Hematopoietic multipotent progenitor cell (in vitro differentiated cells): Measurements from ENCODE around the gene FRMD5. TPM values are rescaled to one million over a fixed set of nuclear protein-coding genes. Genes with fewer than 3 reads are reported as not detected.
"Not testable (repeated sequence)": the region's sequence is repeated elsewhere in the genome, so short reads cannot be mapped to it uniquely, and the experiment has no call there.

Source experiments
- DNase-seq, 3 donors: peaks; one replicate each; pipeline ENCODE4 v3.0.0-alpha.2; 2011 to 2015; ENCODE audit warnings: low read depth in 2 of 3, low spot score in 2 of 3
- total RNA-seq: library from RNA; depleted of rRNA; stranded (reverse); fragments of >200 nt; gene quantifications from one replicate; pipeline ENCODE4 v1.2.3, GENCODE V29; 2012

FRMD5 gene
- total RNA-seq, 1 donor: not detected

DNA sequence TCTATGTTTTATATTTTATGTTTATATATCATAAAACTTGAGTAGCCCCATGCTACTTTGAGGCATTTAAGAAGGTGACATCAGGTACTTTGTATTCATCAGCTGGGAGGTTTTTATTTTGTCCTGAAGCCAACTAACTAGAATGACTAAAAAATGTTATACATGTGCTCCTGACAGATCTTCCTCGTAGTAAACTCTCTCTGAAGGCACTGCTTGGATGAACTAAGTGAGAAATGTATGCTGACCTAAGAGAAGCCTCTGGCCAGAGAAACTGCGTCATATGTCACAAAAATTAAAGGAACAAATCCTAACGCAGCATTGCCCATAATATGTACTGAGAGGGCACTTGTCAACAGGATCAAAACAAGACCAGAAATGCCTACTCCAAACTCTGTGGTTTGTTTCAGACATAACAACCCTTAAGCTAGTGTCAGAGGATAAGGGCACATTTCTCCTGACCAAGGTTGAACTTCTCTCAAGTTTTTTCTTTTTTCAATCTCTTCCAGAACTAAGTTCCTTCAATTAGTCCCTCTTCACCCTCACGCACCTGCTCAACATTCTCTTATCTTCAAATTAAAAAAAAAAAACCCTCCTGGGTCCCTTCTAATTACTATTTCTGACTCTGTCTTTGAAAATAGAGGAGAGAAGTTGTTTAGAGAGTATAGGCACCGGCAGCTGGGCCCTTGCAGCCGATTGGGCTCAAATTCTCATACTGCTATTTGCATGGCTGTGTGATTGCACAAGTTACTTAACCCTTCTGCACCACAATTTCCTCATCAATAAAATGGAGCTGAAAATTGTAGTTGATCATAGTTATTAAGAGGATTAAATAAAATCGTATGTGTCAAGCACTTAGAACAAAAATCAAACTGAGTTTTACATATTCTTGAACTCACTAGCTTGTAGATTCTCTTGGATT is 159.0 kb downstream of the FRMD5 start:
- DNase-seq: no peak

DNA sequence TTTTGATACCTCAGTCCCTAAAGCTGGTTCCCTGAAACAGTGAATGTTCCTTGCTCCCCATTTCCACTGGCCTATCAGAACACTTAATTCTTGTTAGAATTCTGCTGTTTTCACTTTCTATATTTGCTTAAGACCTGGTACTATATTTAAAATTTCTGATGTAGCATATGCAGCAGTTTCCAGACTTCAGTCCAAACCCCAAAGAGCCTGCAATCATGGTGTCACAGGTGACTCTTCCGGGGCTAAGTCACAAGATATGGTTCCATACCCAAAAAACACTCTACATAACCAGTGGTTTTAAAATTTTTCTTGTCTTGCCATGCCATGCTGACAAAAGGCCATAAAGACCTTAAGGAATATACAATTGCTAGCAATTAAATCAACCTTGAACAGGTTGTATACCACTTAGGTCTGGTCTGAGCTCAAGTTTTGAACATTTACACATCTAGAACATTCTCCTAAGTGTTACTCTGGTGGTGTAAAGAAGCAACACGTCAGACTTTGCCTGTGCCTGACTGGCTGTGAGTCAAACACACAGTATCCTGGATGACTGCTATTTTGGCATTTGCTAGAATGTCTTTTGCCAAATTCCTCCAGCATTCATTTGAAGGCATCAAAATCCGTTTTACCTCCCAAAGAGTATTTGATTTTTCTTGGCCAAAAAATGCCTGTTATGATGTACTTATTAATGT is 160.0 kb downstream of the FRMD5 start:
- no peak for DNase-seq

DNA sequence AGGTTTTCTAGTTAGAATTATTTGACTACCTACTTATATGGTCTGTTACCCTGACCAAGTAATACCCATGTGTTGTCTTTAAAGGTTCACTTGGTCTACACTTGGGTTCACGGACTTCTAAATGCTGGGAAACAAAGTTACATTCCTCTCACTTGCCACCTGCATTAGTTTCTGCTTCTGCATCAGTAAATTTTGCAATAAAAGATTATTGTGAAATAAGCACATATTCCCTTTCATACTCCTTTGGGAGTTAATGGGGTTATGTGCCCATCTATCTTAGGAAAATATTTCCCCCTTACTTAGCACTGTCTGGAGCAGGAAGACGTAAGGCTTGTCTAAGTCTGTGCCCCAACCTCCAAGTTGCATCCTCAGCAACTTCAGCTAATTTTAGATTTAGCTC is 160.7 kb downstream of the FRMD5 start:
- no peak for DNase-seq

- no peak for DNase-seq
Measured at GRCh38 chr15:44033894-44034293, 161.2 kb downstream of the FRMD5 start.

DNA sequence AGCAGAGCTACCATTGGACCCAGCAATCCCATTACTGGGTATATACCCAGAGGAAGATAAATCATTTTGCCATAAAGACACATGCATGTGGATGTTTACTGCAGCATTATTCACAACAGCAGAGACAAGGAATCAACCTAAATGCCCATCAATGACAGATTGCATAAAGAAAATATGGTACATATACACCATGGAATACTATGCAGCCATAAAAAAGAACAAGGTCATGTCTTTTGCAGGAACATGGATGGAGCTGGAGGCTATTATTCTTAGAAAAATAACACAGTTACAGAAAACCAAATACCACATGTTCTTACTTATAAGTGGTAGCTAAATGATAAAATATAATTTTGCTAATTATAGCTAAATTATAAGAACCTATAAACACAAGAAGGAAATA is 162.3 kb downstream of the FRMD5 start:
- not testable (repeated sequence) for DNase-seq

GRCh38 chr15:44029940-44030568 is 165.0 kb downstream of the FRMD5 start:
- DNase-seq: no peak

GRCh38 chr15:44029003-44029402 is 166.1 kb downstream of the FRMD5 start:
- no peak for DNase-seq

DNA sequence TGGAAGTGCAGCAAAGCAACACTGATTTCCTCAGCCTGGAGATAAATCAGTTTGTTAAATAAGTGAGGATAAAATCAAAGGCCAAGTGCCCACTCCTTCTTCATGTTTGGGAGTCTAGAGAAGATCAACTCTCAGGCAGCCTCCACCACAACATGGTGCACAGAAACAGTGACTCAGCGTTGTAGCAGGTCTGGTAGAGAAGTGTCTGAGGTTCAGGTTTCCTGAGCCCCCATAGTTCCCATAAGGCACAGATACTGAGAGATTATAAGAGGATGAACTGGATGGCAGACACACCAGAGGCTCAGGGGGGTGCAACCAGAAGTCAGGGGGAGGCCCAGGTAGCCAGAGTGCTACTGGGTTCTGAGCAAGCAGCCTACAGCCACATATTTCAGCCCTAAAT is 166.7 kb downstream of the FRMD5 start:
- DNase-seq: peak in 2 of 3 donors; percentile 1 to 32

- no peak for DNase-seq
Measured at GRCh38 chr15:44024155-44024554, 170.9 kb downstream of the FRMD5 start.

- no peak for DNase-seq
Measured at GRCh38 chr15:44023176-44023575, 171.9 kb downstream of the FRMD5 start.

GRCh38 chr15:44018151-44018550 is 176.9 kb downstream of the FRMD5 start:
- DNase-seq: no peak

DNA sequence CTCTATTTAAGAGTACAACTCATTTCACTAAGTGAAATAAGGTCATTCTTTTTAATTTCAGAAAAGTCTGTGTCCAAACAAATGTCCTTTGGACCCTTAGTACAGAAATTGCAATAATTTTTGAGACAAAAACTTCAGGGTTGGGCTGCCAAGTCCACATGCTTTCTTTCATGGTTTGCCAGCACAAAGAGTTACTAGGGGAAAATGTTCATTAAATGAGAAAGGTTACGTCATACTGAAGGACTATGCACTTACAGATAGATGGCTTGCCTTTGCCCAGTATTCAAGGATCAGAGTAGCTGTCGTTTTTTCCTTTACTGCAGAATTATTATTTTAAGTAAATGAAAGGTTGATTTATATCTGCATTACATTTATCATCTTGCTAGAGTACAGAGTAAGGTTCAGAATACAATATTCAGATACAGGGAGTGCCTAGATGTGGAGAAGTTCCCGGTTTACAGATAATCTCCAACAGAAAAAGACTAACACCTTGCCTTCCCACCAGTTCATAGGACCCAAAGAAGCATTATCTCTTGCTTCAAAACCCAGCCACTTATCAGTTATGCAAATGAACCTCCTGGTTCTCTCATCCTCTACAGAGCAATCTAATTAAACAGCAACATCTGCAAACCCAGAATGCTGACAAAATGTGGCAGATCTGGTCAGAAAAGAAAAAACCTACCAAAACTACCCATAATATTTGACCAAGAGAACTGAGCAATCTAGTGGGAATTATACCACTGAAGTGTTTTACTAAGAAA is 179.3 kb downstream of the FRMD5 start:
- DNase-seq: no peak

DNA sequence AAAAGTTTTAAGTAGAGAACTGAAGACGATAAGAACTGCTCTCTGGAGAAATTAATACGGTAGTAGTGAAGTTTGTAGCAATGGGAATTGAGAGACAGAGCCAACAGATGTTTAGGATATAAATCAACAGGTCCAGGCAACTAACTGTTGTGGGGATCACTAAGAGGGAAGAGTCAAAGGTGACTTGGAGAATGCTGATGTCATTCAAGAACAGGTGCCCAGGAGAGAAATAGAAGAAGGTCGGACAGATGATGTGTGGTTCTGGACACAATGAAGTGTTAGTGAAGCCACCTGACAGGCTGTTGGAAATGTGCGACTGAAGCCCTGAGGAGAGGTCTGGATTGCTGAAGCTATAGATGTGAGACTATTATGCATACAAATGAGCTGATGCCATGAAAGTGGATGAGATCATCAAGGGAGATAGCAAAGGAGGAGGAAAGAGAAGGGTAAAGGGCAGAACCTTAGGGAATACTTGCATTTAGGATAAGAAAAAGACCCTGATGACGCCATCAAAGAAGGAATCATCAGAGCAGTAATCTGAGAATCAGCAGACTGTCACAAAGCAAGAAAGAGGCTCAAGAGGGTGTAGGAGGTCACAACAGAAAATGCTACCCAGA is 183.7 kb downstream of the FRMD5 start:
- no peak for DNase-seq

DNA sequence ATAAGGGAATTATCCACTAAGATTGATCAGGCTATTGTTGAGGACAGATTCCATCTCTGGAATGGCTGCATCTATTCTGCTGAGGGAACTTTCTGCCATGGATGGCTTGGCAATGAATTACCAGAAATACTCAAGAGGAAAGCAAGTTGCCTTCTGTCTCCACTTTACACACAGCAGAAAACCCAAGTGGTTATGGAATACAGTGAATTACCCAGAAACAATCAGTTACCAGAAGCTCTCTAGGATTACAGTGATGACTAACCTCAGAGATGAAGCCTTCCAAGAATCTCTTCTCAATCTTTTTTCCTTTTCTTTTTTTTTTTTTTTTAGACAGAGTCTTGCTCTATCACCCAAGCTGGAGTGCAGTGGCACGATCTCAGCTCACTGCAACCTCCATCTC is 185.0 kb downstream of the FRMD5 start:
- DNase-seq: no peak

DNA sequence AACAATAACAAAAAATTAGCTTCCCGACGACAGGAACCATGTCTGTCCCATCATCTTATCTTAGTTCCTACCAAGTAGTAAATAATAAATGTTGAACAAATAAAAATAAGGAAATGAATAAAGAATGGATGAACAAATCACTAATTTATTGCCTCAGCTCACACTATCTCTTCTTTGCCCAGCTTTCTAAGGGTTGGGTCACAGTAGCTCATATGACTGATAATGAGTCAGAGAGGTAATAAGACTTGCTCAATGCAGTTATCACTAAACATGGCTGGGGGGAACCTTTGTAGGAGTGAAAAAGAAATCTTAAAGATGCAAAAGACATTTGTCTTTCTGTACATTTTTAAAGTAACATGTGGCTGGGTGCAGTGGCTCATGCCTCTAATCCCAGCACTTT is 186.0 kb downstream of the FRMD5 start:
- DNase-seq: no peak

GRCh38 chr15:44000248-44000647 is 194.8 kb downstream of the FRMD5 start:
- peak in 2 of 3 donors; percentile 18 to 73 for DNase-seq

DNA sequence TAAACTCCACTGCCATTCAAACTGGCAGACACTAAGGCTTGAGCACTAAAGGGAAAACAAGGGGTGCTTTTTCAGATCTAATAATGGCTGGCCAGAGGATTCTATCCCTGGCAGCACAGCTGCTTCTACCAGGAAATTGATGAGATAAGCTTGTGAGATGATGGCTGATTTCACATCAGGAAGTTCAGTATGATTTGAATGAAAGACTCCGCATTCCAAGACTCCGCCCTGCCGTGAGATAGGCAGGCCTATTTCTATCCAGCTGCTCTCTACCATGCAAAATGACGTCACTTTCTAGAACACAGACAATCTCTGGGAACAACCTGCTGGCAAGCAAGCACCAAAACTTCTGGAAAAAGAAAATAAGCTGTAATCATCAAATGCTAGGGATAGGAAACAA is 196.5 kb downstream of the FRMD5 start:
- DNase-seq: no peak

DNA sequence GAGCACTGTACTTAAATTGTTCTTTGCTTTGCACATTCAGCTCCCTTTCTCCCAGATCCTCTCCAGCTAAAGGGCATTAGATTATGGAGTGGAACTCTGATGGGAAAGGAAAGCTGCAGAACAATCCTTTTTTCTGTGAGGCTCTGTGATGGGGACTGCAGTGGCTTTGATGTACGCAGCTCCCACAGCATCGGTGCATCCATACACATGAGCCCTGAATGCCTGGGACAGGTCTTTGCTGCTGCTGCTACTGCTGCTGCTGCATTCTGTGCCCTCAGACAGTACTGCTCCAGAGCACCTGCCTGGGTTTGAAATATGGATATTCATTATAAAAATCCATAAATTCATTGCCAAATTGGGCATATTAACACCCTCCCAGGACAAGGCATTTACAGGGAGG is 203.9 kb downstream of the FRMD5 start:
- no peak for DNase-seq

- no peak for DNase-seq
Measured at GRCh38 chr15:43989938-43990337, 205.1 kb downstream of the FRMD5 start.

GRCh38 chr15:43988900-43989299 is 206.2 kb downstream of the FRMD5 start:
- no peak for DNase-seq
